ENCODE measurements around the gene HOXC11.

The HOXC11 gene

GRCh38 chr12:53969588-53970259, 3.2 kb upstream of the HOXC11 start:
- no peak for DNase-seq (ENCODE audit: low spot score)
- no peak for TF ChIP-seq CTCF (IDR thresholded peaks at IDR 0.05; ENCODE audit: borderline replicate concordance, control extremely low read depth, extremely low read depth, insufficient read depth, missing control alignments)
- in situ Hi-C loops (cut with MboI; ENCODE audit: low sequenced_read_pairs, unreplicated experiment): no loop called here

- TF ChIP-seq CTCF (IDR thresholded peaks at IDR 0.05; ENCODE audit: borderline replicate concordance, control extremely low read depth, extremely low read depth, insufficient read depth, missing control alignments): no peak
- no peak for DNase-seq (ENCODE audit: low spot score)
- in situ Hi-C loops (cut with MboI; ENCODE audit: low sequenced_read_pairs, unreplicated experiment): no loop called here
These were observed 2.5 kb upstream of the HOXC11 start for GRCh38 chr12:53970451-53970850.

- in situ Hi-C loops (cut with MboI; ENCODE audit: low sequenced_read_pairs, unreplicated experiment): no loop called here
These were observed 1.8 kb upstream of the HOXC11 start for GRCh38 chr12:53971129-53971528.

GRCh38 chr12:53971686-53972085, 1.2 kb upstream of the HOXC11 start:
- no peak for DNase-seq (ENCODE audit: low spot score)
- in situ Hi-C loops (cut with MboI; ENCODE audit: low sequenced_read_pairs, unreplicated experiment): no loop called here
- TF ChIP-seq CTCF (IDR thresholded peaks at IDR 0.05; ENCODE audit: borderline replicate concordance, control extremely low read depth, extremely low read depth, insufficient read depth, missing control alignments): no peak

More at GRCh38 chr12:53971129-53971528, 1.8 kb upstream of the HOXC11 start:
- no peak for DNase-seq (ENCODE audit: low spot score)
- no peak for TF ChIP-seq CTCF (IDR thresholded peaks at IDR 0.05; ENCODE audit: borderline replicate concordance, control extremely low read depth, extremely low read depth, insufficient read depth, missing control alignments)

- DNase-seq (ENCODE audit: low spot score): no peak
- no peak for TF ChIP-seq CTCF (IDR thresholded peaks at IDR 0.05; ENCODE audit: borderline replicate concordance, control extremely low read depth, extremely low read depth, insufficient read depth, missing control alignments)
- in situ Hi-C loops (cut with MboI; ENCODE audit: low sequenced_read_pairs, unreplicated experiment): no loop called here
These were observed 699 bp upstream of the HOXC11 start for GRCh38 chr12:53972152-53972702.

- no peak for DNase-seq (ENCODE audit: low spot score)
- in situ Hi-C loops (cut with MboI; ENCODE audit: low sequenced_read_pairs, unreplicated experiment): no loop called here
These were observed 513 bp downstream of the HOXC11 start for GRCh38 chr12:53973236-53974042.

More at GRCh38 chr12:53973236-53974042, 513 bp downstream of the HOXC11 start:
- no peak for TF ChIP-seq CTCF (IDR thresholded peaks at IDR 0.05; ENCODE audit: borderline replicate concordance, control extremely low read depth, extremely low read depth, insufficient read depth, missing control alignments)

Data from GM13976 (cell line).